ENCODE data around the gene FAM118A.

- TF ChIP-seq CTCF (IDR thresholded peaks at IDR 0.05) = no peak
- no peak for TF ChIP-seq POLR2A (IDR thresholded peaks at IDR 0.05)
These were observed 38.0 kb upstream of the FAM118A start for GRCh38 chr22:45271667-45272201.
